Caco-2 (cell line): ENCODE results near the gene FARSB. TPM values are rescaled to one million over a fixed set of nuclear protein-coding genes. Genes with fewer than 3 reads are reported as not detected.

Experiments used
- BruUV-seq: library from RNA; stranded (reverse); fragments of 400-500 nt; replicated peaks from 2 replicates; lab custom pipeline; 2021; lab: Mats Ljungman, UMichigan
- CTCF ChIA-PET: fragments of 300-600 bp; sonication (Branson Sonifier 250); formaldehyde crosslinking; loops from one replicate; lab custom pipeline; 2022; ENCODE audit warnings: antibody characterized with exemption; lab: Charles Lee
- POLR2A ChIA-PET: fragments of 300-600 bp; sonication (Branson Sonifier 250); formaldehyde crosslinking; loops from one replicate; lab custom pipeline; 2022; ENCODE audit warnings: antibody characterized with exemption; lab: Charles Lee
- DNase-seq, 2 experiments: peaks; one replicate each; pipeline versions ENCODE4 v3.0.0 to v3.0.0-alpha.2; 2020 to 2022
- H3K27me3 ChIP-seq: replicated peaks from 2 replicates; pipeline ENCODE4 v1.6.0; 2011; ENCODE audit warnings: low read length; ENCODE audit not compliant: control insufficient read depth, insufficient read depth
- H3K36me3 ChIP-seq: 2 replicates; pipeline ENCODE4 v1.5.1; 2011; ENCODE audit warnings: low read length; ENCODE audit not compliant: control insufficient read depth, insufficient read depth
- H3K4me1 ChIP-seq: fragments of 250-450 bp; sonication (Bioruptor Pico); 2 replicates; pipeline ENCODE4 v1.5.1; 2020; ENCODE audit warnings: mild to moderate bottlenecking
- H3K4me3 ChIP-seq: 2 replicates; pipeline ENCODE4 v1.5.1; 2011; ENCODE audit warnings: low read depth, mild to moderate bottlenecking, control low read depth, low read length
- H3K9me3 ChIP-seq: fragments of 250-450 bp; sonication (Bioruptor Pico); 2 replicates; pipeline ENCODE4 v1.5.1; 2020; ENCODE audit warnings: mild to moderate bottlenecking, moderate library complexity
- H3K27ac Mint-ChIP-seq: one replicate; pipeline ENCODE4 v1.8.0; 2022; ENCODE audit warnings: mixed read lengths; ENCODE audit not compliant: unreplicated experiment
- H3K27me3 Mint-ChIP-seq: one replicate; pipeline ENCODE4 v1.8.0; 2022; ENCODE audit warnings: mixed read lengths; ENCODE audit not compliant: insufficient read depth, unreplicated experiment
- H3K36me3 Mint-ChIP-seq: one replicate; pipeline ENCODE4 v1.8.0; 2022; ENCODE audit warnings: mild to moderate bottlenecking, mixed read lengths; ENCODE audit not compliant: insufficient read depth, unreplicated experiment
- H3K4me1 Mint-ChIP-seq: one replicate; pipeline ENCODE4 v1.8.0; 2022; ENCODE audit warnings: low read depth, mixed read lengths; ENCODE audit not compliant: unreplicated experiment
- H3K4me3 Mint-ChIP-seq: one replicate; pipeline ENCODE4 v1.8.0; 2022; ENCODE audit warnings: mild to moderate bottlenecking, moderate library complexity, mixed read lengths; ENCODE audit not compliant: unreplicated experiment
- H3K9me3 Mint-ChIP-seq: one replicate; pipeline ENCODE4 v1.8.0; 2022; ENCODE audit warnings: mixed read lengths; ENCODE audit not compliant: unreplicated experiment
- intact Hi-C: fragments of 100-400 bp; cut with micrococcal nuclease; formaldehyde crosslinking; loops from one replicate; pipeline ENCODE4 v1.10.0; 2022; ENCODE audit not compliant: unreplicated experiment
- total RNA-seq: library from RNA; stranded (reverse); gene quantifications from 2 replicates; pipeline ENCODE4 v1.2.3, GENCODE V29; 2022
- TF ChIP-seq, protein P1 (sequence below), 2 experiments: fragments of 200-600 bp in 1 of 2; IDR thresholded peaks; 1 replicate in 1 of 2; 2 replicates in 1 of 2; pipeline versions ENCODE4 v1.5.1 to v1.8.0; 2011 to 2022; ENCODE audit warnings: antibody characterized with exemption in 1 of 2, control low read depth in 1 of 2, inconsistent platforms in 1 of 2, low read depth in 1 of 2, low read length in 1 of 2, mild to moderate bottlenecking in 1 of 2, moderate library complexity in 1 of 2; ENCODE audit not compliant: insufficient read depth in 1 of 2, severe bottlenecking in 1 of 2, unreplicated experiment in 1 of 2

Gene FARSB
- total RNA-seq, 1 experiment from 2014 or later, result 48.9 TPM

DNA sequence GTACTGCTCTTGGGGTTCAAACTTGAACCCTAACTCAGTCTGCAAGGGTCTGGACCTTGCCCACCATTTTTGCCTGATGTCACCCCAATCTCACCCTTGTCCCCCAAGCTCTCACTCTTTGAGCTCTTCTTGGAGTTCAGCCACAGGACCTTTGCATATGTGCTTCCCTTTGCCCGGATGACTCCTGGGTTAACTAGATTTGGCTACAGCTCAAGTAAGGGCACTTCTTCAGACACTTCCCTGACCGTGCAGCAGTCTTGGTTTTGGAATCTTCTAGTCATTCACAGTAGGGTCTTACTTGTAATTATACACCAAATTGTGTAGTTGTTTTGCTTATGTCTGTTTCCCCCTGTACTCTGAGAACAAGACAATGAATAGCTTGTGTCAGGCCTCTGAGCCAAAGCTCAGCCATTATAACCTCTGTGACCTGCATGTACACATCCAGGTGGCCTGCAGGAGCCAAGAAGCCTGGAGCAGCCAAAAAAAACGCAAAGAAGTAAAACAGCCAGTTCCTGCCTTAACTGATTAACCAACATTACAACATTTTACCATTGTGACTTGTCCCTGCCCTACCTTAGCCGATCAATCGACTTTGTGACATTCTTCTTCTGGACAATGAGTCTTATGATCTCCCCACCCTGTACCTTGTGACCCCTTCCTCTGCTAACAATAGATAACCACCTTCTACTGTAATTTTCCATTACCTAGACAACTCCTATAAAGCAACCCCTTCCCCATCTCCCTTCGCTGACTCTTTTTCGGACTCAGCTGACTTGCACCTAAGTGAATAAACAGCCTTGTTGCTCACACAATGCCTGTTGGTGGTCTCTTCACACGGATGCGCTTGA is 14.5 kb upstream of the FARSB start:
- intact Hi-C loops, result loop anchor here (1.0 kb wide), 1 partner anchor 14 kb away; the partner anchor contains the start of gene FARSB
- Mint-ChIP-seq H3K36me3 (no peaks in the 10 kb centered on the region), H3K27ac (no peak overlapping the region), H3K9me3 (no peaks in the 10 kb centered on the region), H3K4me1 (peaks cover 12% of the 10 kb centered on the region), H3K4me3 (peak overlapping the region; percentile 79), H3K27me3 (peaks cover 2% of the 10 kb centered on the region)
- peak in 1 of 2 experiments; percentile 14 for DNase-seq
- TF ChIP-seq, protein P1, sequence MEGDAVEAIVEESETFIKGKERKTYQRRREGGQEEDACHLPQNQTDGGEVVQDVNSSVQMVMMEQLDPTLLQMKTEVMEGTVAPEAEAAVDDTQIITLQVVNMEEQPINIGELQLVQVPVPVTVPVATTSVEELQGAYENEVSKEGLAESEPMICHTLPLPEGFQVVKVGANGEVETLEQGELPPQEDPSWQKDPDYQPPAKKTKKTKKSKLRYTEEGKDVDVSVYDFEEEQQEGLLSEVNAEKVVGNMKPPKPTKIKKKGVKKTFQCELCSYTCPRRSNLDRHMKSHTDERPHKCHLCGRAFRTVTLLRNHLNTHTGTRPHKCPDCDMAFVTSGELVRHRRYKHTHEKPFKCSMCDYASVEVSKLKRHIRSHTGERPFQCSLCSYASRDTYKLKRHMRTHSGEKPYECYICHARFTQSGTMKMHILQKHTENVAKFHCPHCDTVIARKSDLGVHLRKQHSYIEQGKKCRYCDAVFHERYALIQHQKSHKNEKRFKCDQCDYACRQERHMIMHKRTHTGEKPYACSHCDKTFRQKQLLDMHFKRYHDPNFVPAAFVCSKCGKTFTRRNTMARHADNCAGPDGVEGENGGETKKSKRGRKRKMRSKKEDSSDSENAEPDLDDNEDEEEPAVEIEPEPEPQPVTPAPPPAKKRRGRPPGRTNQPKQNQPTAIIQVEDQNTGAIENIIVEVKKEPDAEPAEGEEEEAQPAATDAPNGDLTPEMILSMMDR (IDR thresholded peaks at IDR 0.05; ENCODE audit: insufficient read depth in 1 of 2, low read depth in 1 of 2, low read length in 1 of 2, severe bottlenecking in 1 of 2, unreplicated experiment in 1 of 2), result no peak
- Histone ChIP-seq H3K4me1 (peaks cover 10% of the 10 kb centered on the region), H3K36me3 (no peaks in the 10 kb centered on the region), H3K9me3 (no peaks in the 10 kb centered on the region), H3K4me3 (no peak overlapping the region), H3K27me3 (no peaks in the 10 kb centered on the region)
- POLR2A ChIA-PET, result interaction anchor here (0.5 kb wide), 1 partner anchor 14 kb away, joined by 3 read pairs; the partner anchor contains the start of gene FARSB
- no TSS peak for BruUV-seq
- CTCF ChIA-PET, result interaction anchor here (1.9 kb wide), 1 partner anchor 20 kb away, joined by 8 read pairs; no protein-coding TSS in a partner anchor

DNA sequence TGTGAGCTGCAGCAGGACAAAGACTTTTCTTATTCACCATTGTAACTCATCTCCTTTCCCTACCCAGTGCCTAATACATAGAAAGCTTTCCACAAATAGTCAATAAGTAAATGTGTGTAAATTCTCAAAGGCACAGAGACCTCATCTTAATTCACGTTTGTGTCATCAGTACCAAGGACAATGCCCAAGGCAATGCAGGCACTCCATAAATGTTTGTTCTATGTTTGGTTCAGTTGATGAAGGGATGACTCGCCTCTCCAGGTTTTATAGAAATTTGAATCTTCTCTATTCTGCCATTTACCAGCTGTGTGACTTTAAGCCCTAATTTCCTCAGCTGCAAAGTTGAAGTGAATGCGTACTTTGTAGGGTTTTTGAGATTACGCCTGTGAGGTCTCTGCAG is 13.5 kb upstream of the FARSB start:
- POLR2A ChIA-PET, result no interaction called here
- Histone ChIP-seq H3K4me1 (peaks cover 10% of the 10 kb centered on the region), H3K4me3 (no peak overlapping the region), H3K27me3 (no peaks in the 10 kb centered on the region), H3K9me3 (no peaks in the 10 kb centered on the region), H3K36me3 (no peaks in the 10 kb centered on the region)
- Mint-ChIP-seq H3K27me3 (peaks cover 2% of the 10 kb centered on the region), H3K27ac (no peak overlapping the region), H3K4me1 (peaks cover 12% of the 10 kb centered on the region), H3K9me3 (no peaks in the 10 kb centered on the region), H3K36me3 (no peaks in the 10 kb centered on the region), H3K4me3 (no peak overlapping the region)
- CTCF ChIA-PET, result interaction anchor here (1.0 kb wide), 1 partner anchor 270 kb away, joined by 3 read pairs; no protein-coding TSS in a partner anchor
- no TSS peak for BruUV-seq
- intact Hi-C loops, result no loop called here
- TF ChIP-seq, protein P1 (IDR thresholded peaks at IDR 0.05; ENCODE audit: insufficient read depth in 1 of 2, low read depth in 1 of 2, low read length in 1 of 2, severe bottlenecking in 1 of 2, unreplicated experiment in 1 of 2), result no peak
- DNase-seq, result no peak

DNA sequence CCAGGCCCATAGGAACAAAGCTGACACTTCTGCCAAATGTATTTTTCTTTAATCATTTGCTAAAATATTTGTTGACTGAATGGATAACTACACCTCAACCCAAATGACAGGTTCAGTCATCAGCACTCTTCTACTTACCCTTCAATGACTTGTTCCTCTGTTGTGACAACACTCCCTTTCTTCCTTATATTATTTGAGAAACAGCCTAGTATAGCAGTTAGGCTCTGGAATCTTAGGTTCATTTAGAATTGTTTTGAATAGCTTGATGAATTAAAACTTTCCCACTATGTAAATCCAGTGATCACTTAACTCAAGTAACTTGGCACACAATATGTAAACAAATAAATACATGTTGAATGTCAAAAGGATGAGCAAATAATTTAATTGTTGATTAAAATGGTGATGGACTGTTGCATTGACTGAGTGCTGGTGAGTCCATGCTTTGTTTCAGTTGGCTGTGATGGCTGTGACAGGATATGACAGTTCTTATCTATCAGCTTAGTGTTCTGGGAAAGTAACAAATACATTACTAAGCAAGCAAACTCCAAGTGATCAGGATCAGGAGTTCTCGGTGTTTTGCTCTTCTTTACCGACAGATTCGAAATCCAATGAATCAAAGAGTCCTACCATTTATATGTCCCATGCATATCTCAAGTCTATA is 12.7 kb upstream of the FARSB start:
- no peaks in the 10 kb centered on the region for H3K9me3 ChIP-seq
- ChIA-PET POLR2A (no interaction called here), CTCF (interaction anchor here (1.0 kb wide), 1 partner anchor 270 kb away, joined by 3 read pairs; no protein-coding TSS in a partner anchor)
- Mint-ChIP-seq H3K4me1 (peaks cover 12% of the 10 kb centered on the region), H3K27me3 (peaks cover 2% of the 10 kb centered on the region), H3K36me3 (no peaks in the 10 kb centered on the region), H3K27ac (no peak overlapping the region), H3K4me3 (no peak overlapping the region), H3K9me3 (no peaks in the 10 kb centered on the region)
- BruUV-seq, result no TSS peak
- intact Hi-C loops, result no loop called here
- H3K36me3 ChIP-seq, result no peaks in the 10 kb centered on the region
- H3K4me1 ChIP-seq, result peaks cover 10% of the 10 kb centered on the region
- TF ChIP-seq, protein P1 (IDR thresholded peaks at IDR 0.05; ENCODE audit: insufficient read depth in 1 of 2, low read depth in 1 of 2, low read length in 1 of 2, severe bottlenecking in 1 of 2, unreplicated experiment in 1 of 2), result no peak
- DNase-seq, result no peak
- H3K4me3 ChIP-seq, result no peak overlapping the region
- H3K27me3 ChIP-seq, result no peaks in the 10 kb centered on the region
